OCI-LY7 (cell line): ENCODE measurements around the gene LPAR3. TPM values are rescaled to one million over a fixed set of nuclear protein-coding genes. Genes with fewer than 3 reads are reported as not detected.

Experiments used
- BruUV-seq: library from RNA; stranded (reverse); fragments of 400-500 nt; replicated peaks from 2 replicates; lab custom pipeline; 2021; lab: Mats Ljungman, UMichigan
- CTCF ChIA-PET: fragments of 300-600 bp; sonication (Branson Sonifier 250); formaldehyde crosslinking; loops from one replicate; lab custom pipeline; 2022; ENCODE audit warnings: antibody characterized with exemption; ENCODE audit not compliant: unreplicated experiment; lab: Charles Lee
- POLR2A ChIA-PET: fragments of 300-600 bp; sonication (Branson Sonifier 250); formaldehyde crosslinking; loops from one replicate; lab custom pipeline; 2022; ENCODE audit warnings: antibody characterized with exemption; lab: Charles Lee
- DNase-seq: peaks from one replicate; pipeline ENCODE4 v3.0.0-alpha.2; 2015; ENCODE audit warnings: low spot score
- H2AFZ ChIP-seq: fragments of 200-600 bp; sonication (generic), shearing (Covaris generic); 2 replicates; pipeline ENCODE4 v1.6.1; 2014; ENCODE audit warnings: mild to moderate bottlenecking, antibody characterized with exemption, low read length, moderate library complexity
- H3K27ac ChIP-seq: fragments of 200-600 bp; sonication (generic); 2 replicates; pipeline ENCODE4 v1.5.1; 2014; ENCODE audit warnings: mixed run types, low read depth, mild to moderate bottlenecking, moderate library complexity, low read length, inconsistent platforms; ENCODE audit not compliant: poor library complexity, severe bottlenecking
- H3K36me3 ChIP-seq: fragments of 200-600 bp; sonication (generic); 2 replicates; pipeline ENCODE4 v1.6.1; 2014; ENCODE audit warnings: mild to moderate bottlenecking, antibody characterized with exemption, low read length, moderate library complexity, mixed read lengths; ENCODE audit not compliant: insufficient read depth
- H3K4me1 ChIP-seq: fragments of 200-600 bp; sonication (generic); 2 replicates; pipeline ENCODE4 v1.5.1; 2014; ENCODE audit warnings: mild to moderate bottlenecking, low read length; ENCODE audit not compliant: insufficient read depth, poor library complexity, severe bottlenecking
- H3K4me2 ChIP-seq: fragments of 200-600 bp; sonication (generic); 2 replicates; pipeline ENCODE4 v1.6.1; 2014; ENCODE audit warnings: mild to moderate bottlenecking, low read length
- H3K4me3 ChIP-seq: fragments of 200-600 bp; sonication (generic); 2 replicates; pipeline ENCODE4 v1.5.1; 2014; ENCODE audit warnings: mild to moderate bottlenecking, low read depth, low read length; ENCODE audit not compliant: poor library complexity, severe bottlenecking
- H3K79me2 ChIP-seq: fragments of 200-600 bp; sonication (generic); 2 replicates; pipeline ENCODE4 v1.6.1; 2016; ENCODE audit warnings: low read depth, mild to moderate bottlenecking, low read length, moderate library complexity, mixed read lengths; ENCODE audit not compliant: insufficient read depth
- H3K9me2 ChIP-seq: fragments of 200-600 bp; sonication (generic); 2 replicates; pipeline ENCODE4 v1.6.1; 2016; ENCODE audit warnings: mild to moderate bottlenecking, low read length, mixed read lengths; ENCODE audit not compliant: insufficient read depth
- H3K9me3 ChIP-seq: fragments of 200-600 bp; sonication (generic); 2 replicates; pipeline ENCODE4 v1.6.1; 2014; ENCODE audit warnings: mild to moderate bottlenecking, mixed run types, low read length, mixed read lengths
- H4K20me1 ChIP-seq: fragments of 200-600 bp; sonication (generic); 2 replicates; pipeline ENCODE4 v1.6.1; 2014; ENCODE audit warnings: mild to moderate bottlenecking, antibody characterized with exemption, low read length, moderate library complexity, mixed read lengths; ENCODE audit not compliant: insufficient read depth
- CTCF ChIP-seq: fragments of 200-600 bp; sonication (generic); conservative IDR thresholded peaks from 2 replicates; pipeline ENCODE4 v1.5.1; 2014; ENCODE audit warnings: mild to moderate bottlenecking, antibody characterized with exemption, low read length, moderate library complexity, mixed read lengths
- EZH2phosphoT487 ChIP-seq: fragments of 200-600 bp; sonication (generic); IDR thresholded peaks from 2 replicates; pipeline ENCODE4 v1.6.1; 2018; ENCODE audit warnings: low read depth, borderline replicate concordance, mild to moderate bottlenecking, mixed run types, antibody characterized with exemption, low read length, moderate library complexity, mixed read lengths
- intact Hi-C: fragments of 100-400 bp; cut with micrococcal nuclease; formaldehyde crosslinking; loops from one replicate; pipeline ENCODE4 v1.10.0; 2022; ENCODE audit not compliant: unreplicated experiment
- total RNA-seq, 2 experiments: library from RNA; depleted of rRNA in 1 of 2; stranded (reverse); fragments of >200 nt in 1 of 2; shearing (Covaris generic) in 1 of 2; gene quantifications; 2 replicates each; pipeline ENCODE4 v1.2.3, GENCODE V29; 2014 to 2022

The LPAR3 gene
- total RNA-seq, 2 experiments from 2014 or later, result not detected

- H3K4me2 ChIP-seq, result no peak overlapping the region
Measured at GRCh38 chr1:84844094-84844493, 48.9 kb downstream of the LPAR3 start.

GRCh38 chr1:84842748-84843231 is 50.2 kb downstream of the LPAR3 start:
- BruUV-seq, result no TSS peak
- no peaks in the 10 kb centered on the region for H3K36me3 ChIP-seq
- H3K27ac ChIP-seq, result no peak overlapping the region
- no peaks in the 10 kb centered on the region for H4K20me1 ChIP-seq
- POLR2A ChIA-PET, result interaction anchor here (0.6 to 1.2 kb wide), 4 partner anchors 11 to 1833 kb away, joined by 3 to 4 read pairs (median 3); no protein-coding TSS in a partner anchor
- no peak overlapping the region for H3K4me3 ChIP-seq
- no peaks in the 10 kb centered on the region; the same call in 1 of the 2 replicates for H3K9me2 ChIP-seq
- no peaks in the 10 kb centered on the region for H3K9me3 ChIP-seq
- CTCF ChIA-PET, result no interaction called here
- no peak for DNase-seq
- H2AFZ ChIP-seq, result no peak overlapping the region
- TF ChIP-seq EZH2phosphoT487, result no peak
- no peak for TF ChIP-seq CTCF
- H3K4me2 ChIP-seq, result no peak overlapping the region
- intact Hi-C loops, result no loop called here
- H3K79me2 ChIP-seq, result no peaks in the 10 kb centered on the region
- no peaks in the 10 kb centered on the region for H3K4me1 ChIP-seq

More at GRCh38 chr1:84844094-84844493, 48.9 kb downstream of the LPAR3 start:
- no peaks in the 10 kb centered on the region for H3K79me2 ChIP-seq
- POLR2A ChIA-PET, result interaction anchor here (0.7 to 1.5 kb wide), 3 partner anchors 9 to 20 kb away, joined by 3 to 10 read pairs (median 4); no protein-coding TSS in a partner anchor
- H3K36me3 ChIP-seq, result no peaks in the 10 kb centered on the region
- no peaks in the 10 kb centered on the region for H4K20me1 ChIP-seq
- intact Hi-C loops, result no loop called here
- H3K4me1 ChIP-seq, result no peaks in the 10 kb centered on the region
- TF ChIP-seq EZH2phosphoT487, result no peak
- TF ChIP-seq CTCF, result no peak
- BruUV-seq, result no TSS peak
- no peaks in the 10 kb centered on the region for H3K9me3 ChIP-seq
- no peak for DNase-seq
- H3K4me3 ChIP-seq, result no peak overlapping the region
- no peaks in the 10 kb centered on the region; the same call in 1 of the 2 replicates for H3K9me2 ChIP-seq
- no peak overlapping the region for H3K27ac ChIP-seq
- CTCF ChIA-PET, result interaction anchor here (1.1 kb wide), 1 partner anchor 15 kb away, joined by 3 read pairs; no protein-coding TSS in a partner anchor
- H2AFZ ChIP-seq, result no peak overlapping the region

GRCh38 chr1:84841971-84842370 is 51.0 kb downstream of the LPAR3 start:
- no peak for DNase-seq
- Histone ChIP-seq H3K79me2 (no peaks in the 10 kb centered on the region), H3K4me2 (no peak overlapping the region), H3K4me1 (no peaks in the 10 kb centered on the region), H3K4me3 (no peak overlapping the region), H2AFZ (no peak overlapping the region), H4K20me1 (no peaks in the 10 kb centered on the region), H3K36me3 (no peaks in the 10 kb centered on the region), H3K9me3 (no peaks in the 10 kb centered on the region), H3K9me2 (no peaks in the 10 kb centered on the region; the same call in 1 of the 2 replicates), H3K27ac (no peak overlapping the region)
- no peak for TF ChIP-seq CTCF
- TF ChIP-seq EZH2phosphoT487, result no peak
- no TSS peak for BruUV-seq
- intact Hi-C loops, result no loop called here
- ChIA-PET CTCF (no interaction called here), POLR2A (interaction anchor here (0.7 to 1.2 kb wide), 3 partner anchors 10 to 1834 kb away, joined by 3 to 4 read pairs (median 3); no protein-coding TSS in a partner anchor)
